GM18873 (cell line): Measurements from ENCODE around the gene MSI2.
"Not testable (repeated sequence)": the region's sequence is repeated elsewhere in the genome, so short reads cannot be mapped to it uniquely, and the experiment has no call there.

Experiments used
- ATAC-seq: cut with Tn5 transposase; IDR thresholded peaks from one replicate; pipeline ENCODE4 v1.9.1; 2021; ENCODE audit warnings: mild to moderate bottlenecking, moderate library complexity, moderate number of reproducible peaks; ENCODE audit not compliant: unreplicated experiment, low FRiP score

Gene MSI2

DNA sequence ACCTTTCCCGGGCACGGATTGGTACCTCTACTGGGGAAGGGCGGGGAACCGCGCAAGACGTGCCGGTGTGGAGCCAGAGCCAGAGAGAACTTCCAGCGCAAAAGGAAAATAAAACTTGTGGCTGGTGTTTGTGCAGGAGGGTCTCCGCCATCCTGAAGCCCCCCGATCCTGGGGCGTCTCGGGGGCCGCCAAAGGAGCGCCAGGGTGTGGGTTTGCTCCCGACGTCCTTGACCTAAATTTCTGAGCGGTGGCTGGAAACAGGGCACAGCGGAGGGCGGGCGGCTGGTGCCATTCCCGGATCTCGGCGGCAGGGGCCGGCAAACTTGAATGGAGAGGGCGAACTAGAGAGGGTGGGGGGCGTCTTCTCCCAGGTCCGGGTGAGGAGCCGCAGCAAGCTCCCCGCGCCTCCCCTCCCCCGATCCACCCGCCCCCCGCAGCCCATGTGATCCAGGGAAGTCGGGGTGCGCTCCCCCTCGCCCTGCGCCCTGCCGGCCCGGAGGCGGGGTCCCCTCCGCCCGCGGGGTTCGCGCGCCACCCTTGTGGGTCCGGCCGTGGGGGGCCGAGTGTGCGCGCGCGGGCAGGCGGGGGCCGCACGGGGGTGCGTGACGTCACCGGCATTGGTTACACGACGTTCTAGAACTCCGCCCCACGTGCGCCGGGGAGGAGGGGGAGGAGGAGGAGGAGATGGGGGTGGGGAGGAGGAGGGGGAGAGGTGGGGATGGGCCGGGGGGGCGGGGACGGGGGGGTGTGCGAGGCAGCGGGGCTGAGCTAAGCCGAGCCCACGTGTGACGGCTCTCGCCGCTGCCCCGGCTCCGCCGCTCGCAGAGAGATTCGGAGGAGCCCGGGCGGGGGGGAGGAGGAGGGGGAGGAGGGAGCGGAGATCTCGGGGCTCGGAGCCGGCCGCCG is at the start of gene MSI2:
MSI2 (plus strand) TSS at position 748 of the 906 bp plus-strand sequence. CDS start 220 bp downstream, outside the sequence.
- ATAC-seq, result no peak

DNA sequence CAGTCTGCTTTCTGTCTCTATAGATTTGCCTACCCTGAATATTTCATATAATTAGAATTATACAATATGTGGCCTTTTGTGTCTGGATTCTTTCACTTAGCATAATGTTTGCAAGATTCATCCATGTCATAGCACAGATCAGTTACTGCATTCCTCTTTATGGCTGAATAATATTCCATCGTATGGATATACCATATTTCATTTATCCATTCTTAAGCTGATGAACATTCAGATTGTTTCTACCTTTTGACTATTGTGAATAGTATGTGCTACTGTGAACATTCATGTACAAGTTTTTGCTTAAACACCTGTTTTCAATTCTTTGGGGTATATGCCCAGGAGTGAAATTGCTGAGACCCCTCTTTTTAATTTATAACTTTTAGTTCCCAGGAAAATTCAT is 49.4 kb upstream of the MSI2 start:
- ATAC-seq, result no peak

GRCh38 chr17:57207396-57207795 is 48.9 kb upstream of the MSI2 start:
- no peak for ATAC-seq

DNA sequence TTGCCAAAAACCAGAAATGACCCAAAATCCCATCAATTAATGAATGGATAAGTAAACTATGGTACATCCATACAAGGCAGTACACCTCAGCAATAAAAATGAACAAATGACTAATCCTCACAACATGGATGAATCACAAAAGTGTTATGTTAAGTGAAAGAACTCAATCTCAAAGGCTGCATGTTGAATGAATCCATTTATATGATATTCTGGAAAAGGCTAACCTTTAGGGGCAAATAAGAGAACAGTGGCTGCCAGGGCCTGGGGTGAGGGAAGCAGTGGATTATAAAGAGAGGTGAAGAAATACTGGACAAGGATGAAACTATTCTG is 46.1 kb upstream of the MSI2 start:
- ATAC-seq, result no peak

GRCh38 chr17:57210972-57211411 is 45.3 kb upstream of the MSI2 start:
- no peak for ATAC-seq

DNA sequence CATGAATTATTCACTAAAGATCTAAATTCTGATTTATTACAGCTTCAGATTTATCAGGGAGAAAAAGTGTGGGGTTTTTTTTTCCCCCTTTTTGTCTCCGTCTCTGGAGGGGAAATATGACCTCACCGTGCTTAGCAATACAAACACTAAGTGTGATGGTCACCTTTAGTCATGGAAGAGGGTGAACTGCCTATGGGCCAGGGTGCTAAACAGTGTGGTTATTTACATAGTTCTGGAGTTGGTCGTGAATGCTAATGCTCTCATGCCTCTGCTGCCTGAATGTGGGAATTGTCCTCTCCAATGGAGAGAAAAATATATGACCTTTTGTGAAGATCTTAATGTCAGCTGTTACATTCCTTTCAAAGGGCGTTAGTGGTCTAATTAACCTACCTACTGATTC is 44.8 kb upstream of the MSI2 start:
- ATAC-seq, result no peak

DNA sequence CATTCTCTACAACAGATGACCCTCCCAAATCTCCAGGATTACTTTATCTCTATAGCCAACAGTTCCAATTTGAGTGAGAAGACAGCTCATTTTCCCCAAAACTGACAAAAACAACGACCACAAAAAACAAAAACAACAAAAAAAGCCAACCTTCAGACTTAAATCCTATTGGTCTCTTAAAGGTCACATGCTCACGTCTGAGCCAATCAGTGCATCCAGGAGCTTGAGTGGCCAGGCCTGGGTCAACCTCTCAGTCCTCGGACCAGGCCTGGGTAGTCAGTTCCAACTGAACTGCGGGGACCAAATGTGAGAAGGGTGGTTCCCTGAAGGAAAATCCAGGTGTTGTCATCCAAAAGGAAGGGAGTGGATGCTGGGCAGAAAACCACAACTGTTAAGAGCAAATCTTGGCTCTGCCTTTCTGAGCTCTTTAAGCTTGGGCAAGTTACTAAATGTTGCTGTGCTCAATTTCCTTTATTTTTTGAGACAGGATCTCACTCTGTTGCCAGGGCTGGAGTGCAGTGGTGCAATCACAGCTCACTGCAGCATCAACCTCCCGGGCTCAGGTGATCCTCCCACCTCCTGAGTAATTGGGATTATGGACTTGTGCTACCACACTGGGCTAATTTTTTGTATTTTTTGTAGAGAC is 43.0 kb upstream of the MSI2 start:
- no peak for ATAC-seq

- ATAC-seq, result no peak
Measured at GRCh38 chr17:57215317-57215716, 41.0 kb upstream of the MSI2 start.

GRCh38 chr17:57221366-57222350 is 34.7 kb upstream of the MSI2 start:
- ATAC-seq, result no peak

DNA sequence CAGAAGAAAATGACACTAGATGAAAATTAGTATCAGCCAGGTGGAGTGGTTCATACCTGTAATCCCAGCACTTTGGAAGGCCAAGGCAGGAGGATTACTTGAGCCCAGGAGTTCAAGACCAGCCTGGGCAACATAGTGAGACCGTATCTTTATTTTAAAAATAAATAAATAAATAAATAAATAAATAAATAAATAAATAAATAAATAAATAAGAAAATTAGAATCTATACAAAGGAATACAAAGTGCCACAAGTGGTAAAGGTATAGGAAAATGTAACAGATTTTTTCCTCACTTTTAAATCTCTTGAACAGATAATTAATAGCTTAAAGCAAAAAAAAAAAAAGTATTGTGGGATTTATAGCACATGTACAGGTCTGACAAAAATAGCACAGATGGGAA is 33.9 kb upstream of the MSI2 start:
- ATAC-seq, result not testable (repeated sequence)

DNA sequence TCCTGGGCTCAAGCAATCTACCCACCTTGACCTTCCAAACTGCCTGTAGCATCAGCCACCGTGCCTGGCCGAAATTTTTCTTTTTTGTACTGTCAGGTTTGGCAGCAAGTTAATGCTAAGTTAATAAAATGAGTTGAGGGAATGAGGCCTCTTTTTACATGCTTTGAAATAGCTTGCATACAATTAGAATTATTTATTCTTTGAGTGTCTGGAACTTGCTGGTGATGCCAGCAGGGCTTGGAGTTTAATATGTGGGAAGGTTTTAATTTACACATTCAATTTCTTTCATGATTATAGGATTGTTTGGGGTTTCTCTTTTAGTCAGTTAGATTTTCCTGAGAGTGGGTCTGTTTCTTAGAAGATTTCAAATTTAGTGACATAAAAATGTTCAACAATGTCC is 31.2 kb upstream of the MSI2 start:
- no peak for ATAC-seq

- ATAC-seq, result no peak
Measured at GRCh38 chr17:57226793-57227192, 29.5 kb upstream of the MSI2 start.

GRCh38 chr17:57228911-57229310 is 27.4 kb upstream of the MSI2 start:
- no peak for ATAC-seq

DNA sequence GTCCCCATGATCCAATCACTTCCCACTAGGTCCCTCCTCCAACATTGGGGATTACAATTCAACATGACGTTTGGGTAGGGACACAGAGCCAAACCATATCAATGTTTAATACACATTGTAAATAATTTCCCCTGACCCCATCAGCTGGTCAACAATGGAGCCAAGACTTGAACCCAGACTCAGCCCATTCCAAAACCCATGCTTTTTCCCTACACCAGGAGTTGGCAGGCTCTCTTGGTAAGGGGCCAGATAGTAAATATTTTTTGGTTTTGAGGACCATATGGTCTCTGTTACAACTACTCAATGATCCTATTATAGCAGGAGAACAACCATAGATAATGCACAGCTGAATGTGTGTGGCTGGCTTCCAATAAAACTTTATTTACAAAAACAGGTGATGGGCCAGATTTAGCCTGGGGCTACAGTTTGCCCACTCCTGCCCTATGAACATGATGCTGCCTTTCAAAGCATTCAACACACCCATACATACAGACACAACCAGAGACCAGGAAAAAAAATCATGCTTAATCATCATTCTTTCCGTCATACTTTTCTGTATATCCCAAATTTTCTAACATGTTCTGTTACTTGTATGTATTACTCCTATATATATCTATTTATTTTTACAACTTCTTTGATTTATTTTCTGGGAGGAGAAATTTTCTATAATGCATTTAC is 22.1 kb upstream of the MSI2 start:
- no peak for ATAC-seq

DNA sequence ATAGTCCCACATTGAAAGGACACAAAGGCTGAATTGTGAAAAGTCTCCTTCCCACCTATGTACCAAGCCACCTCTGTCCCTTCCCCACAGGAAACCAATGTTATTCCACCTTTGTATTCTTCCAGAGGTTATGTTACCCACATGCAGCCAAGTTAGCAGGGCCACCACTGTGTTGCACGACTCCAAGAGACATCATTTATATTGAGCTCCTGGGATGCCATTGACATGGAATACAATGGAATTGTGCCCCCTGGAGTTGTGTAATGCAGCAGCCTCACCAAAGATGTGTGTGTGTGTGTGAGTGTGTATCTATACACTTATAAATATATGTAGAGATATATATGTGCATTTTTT is 21.6 kb upstream of the MSI2 start:
- ATAC-seq, result no peak

DNA sequence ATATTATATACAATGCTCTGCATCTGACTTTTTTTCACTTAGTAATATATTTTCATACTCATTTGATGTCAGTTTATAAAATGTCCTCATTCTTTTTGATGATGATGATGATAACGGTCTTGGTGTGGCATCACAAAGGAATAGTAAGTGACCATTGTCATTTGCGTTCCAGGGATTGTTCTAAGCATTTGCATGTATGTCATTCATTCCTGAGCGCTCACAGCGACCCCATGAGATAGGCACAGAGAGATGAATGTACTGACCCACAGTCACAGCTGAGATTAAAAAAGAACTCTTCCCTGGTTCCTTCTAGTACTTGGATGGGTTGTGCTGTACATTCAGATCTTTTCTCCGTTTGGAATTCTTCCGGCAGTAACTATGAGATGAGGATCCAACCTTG is 21.2 kb upstream of the MSI2 start:
- ATAC-seq, result no peak

DNA sequence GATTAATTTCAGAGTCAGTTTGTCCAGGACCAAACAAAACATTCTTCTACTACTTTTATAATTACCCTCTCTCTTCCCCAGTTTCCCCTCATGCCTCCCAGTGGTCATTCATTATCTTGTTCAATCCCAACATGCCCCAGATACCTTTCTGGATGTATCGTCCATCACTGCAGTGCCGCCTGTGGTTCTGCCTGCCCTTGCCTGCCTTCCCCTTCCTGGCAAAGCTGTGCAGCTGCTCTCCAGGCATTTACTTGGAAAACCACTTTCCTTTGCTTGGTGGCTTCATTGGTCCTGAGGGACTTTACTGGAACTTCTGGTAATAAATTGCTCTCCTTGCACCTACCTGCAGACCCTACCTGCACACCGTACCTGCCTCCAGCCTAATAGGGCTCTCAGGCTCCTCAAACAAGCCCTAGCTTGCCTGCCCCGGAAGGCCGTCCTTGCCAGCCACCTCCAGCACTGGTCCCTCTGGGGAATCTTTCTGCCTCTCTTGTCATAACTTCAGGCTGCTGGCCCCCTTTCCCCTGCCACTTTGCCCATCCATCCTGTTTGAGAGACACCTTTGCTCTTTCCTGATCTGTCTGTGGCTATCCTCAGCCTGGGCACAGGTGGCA is 19.5 kb upstream of the MSI2 start:
- ATAC-seq, result no peak

DNA sequence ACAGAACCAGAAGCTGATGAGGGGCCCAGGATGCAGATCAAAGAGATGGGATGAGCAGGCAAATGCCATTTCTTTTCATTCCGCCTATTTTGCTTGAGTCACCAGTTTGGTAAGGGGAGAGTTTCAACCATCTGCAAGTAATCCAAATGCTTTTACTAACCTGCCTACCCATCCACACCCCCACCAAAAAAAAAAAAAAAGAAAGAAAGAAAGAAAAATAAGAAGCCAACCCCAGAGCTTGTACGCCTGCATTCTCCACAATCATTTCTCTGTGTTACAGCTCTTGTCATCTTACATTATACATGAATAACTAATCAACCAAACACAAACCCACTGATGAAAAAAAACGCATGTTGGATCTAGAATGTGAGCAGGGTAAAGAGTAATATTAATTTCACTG is 15.7 kb upstream of the MSI2 start:
- ATAC-seq, result no peak

- no peak for ATAC-seq
Measured at GRCh38 chr17:57242148-57242547, 14.2 kb upstream of the MSI2 start.

GRCh38 chr17:57243171-57243622 is 13.1 kb upstream of the MSI2 start:
- ATAC-seq, result no peak
